IMR-90 (cell line): Measurements from ENCODE around the gene TNK1. TPM values are rescaled to one million over a fixed set of nuclear protein-coding genes. Genes with fewer than 3 reads are reported as not detected.

Experiments
- ATAC-seq: fragments of 200-7000 bp; cut with Tn5 transposase; 2 replicates; pipeline ENCODE4 v1.9.1; 2020; ENCODE audit warnings: low read depth, mild to moderate bottlenecking, moderate library complexity
- BruUV-seq: library from RNA; stranded (reverse); fragments of 400-500 nt; replicated peaks from 2 replicates; lab custom pipeline; 2021; lab: Mats Ljungman, UMichigan
- CTCF ChIA-PET: fragments of 300-600 bp; formaldehyde crosslinking; extraction: SDS; loops from one replicate; lab custom pipeline; 2021; ENCODE audit warnings: antibody characterized with exemption; lab: Yijun Ruan, JAX
- POLR2A ChIA-PET: fragments of 300-600 bp; sonication (Branson Sonifier 250); formaldehyde crosslinking; loops from one replicate; lab custom pipeline; 2022; ENCODE audit warnings: antibody characterized with exemption; ENCODE audit not compliant: unreplicated experiment; lab: Charles Lee
- DNase-seq: peaks from one replicate; pipeline ENCODE4 v3.0.0; 2013
- H2AFZ ChIP-seq: replicated peaks from 2 replicates; pipeline ENCODE3; 2013; ENCODE audit warnings: low read length, mild to moderate bottlenecking; ENCODE audit not compliant: poor library complexity
- H2AK5ac ChIP-seq: 2 replicates; pipeline ENCODE4 v1.6.1; 2013; ENCODE audit warnings: low read depth, low read length, inconsistent platforms
- H2AK9ac ChIP-seq: replicated peaks from 2 replicates; pipeline ENCODE3; 2013; ENCODE audit warnings: mild to moderate bottlenecking, low read depth, low read length, moderate library complexity; ENCODE audit not compliant: poor library complexity
- H2BK120ac ChIP-seq: 2 replicates; pipeline ENCODE4 v1.6.1; 2013; ENCODE audit warnings: low read depth, low read length, inconsistent platforms
- H2BK15ac ChIP-seq: 3 replicates; pipeline ENCODE4 v1.6.1; 2013; ENCODE audit warnings: low read depth, low read length, inconsistent platforms
- H2BK20ac ChIP-seq: 2 replicates; pipeline ENCODE4 v1.6.1; 2013; ENCODE audit warnings: low read depth, mild to moderate bottlenecking, inconsistent platforms, low read length, moderate library complexity
- H2BK5ac ChIP-seq: 2 replicates; pipeline ENCODE4 v1.6.1; 2013; ENCODE audit warnings: mild to moderate bottlenecking, low read depth, low read length, inconsistent platforms; ENCODE audit not compliant: poor library complexity, severe bottlenecking
- H3K14ac ChIP-seq: replicated peaks from 2 replicates; pipeline ENCODE4 v1.6.1; 2013; ENCODE audit warnings: low read depth, low read length, inconsistent platforms
- H3K18ac ChIP-seq: 2 replicates; pipeline ENCODE4 v1.6.1; 2013; ENCODE audit warnings: low read depth, low read length, control low read depth
- H3K23ac ChIP-seq: 2 replicates; pipeline ENCODE4 v1.6.1; 2013; ENCODE audit warnings: low read depth, low read length, inconsistent platforms
- H3K27ac ChIP-seq: 2 replicates; pipeline ENCODE4 v1.5.1; 2013; ENCODE audit warnings: mild to moderate bottlenecking, control low read depth, low read length; ENCODE audit not compliant: insufficient read depth
- H3K27me3 ChIP-seq: 2 replicates; pipeline ENCODE4 v1.6.1; 2013; ENCODE audit warnings: low read length; ENCODE audit not compliant: control insufficient read depth, insufficient read depth
- H3K36me3 ChIP-seq: 2 replicates; pipeline ENCODE4 v1.6.1; 2013; ENCODE audit warnings: low read length, mixed read lengths; ENCODE audit not compliant: control insufficient read depth, insufficient read depth
- H3K4ac ChIP-seq: 2 replicates; pipeline ENCODE4 v1.6.1; 2013; ENCODE audit warnings: low read depth, low read length, inconsistent platforms
- H3K4me1 ChIP-seq: 2 replicates; pipeline ENCODE4 v1.6.1; 2013; ENCODE audit warnings: low read length, mixed read lengths; ENCODE audit not compliant: control insufficient read depth, insufficient read depth
- H3K4me2 ChIP-seq: 2 replicates; pipeline ENCODE4 v1.6.1; 2013; ENCODE audit warnings: low read depth, mild to moderate bottlenecking, control low read depth, low read length, moderate library complexity
- H3K4me3 ChIP-seq: 2 replicates; pipeline ENCODE4 v1.5.1; 2013; ENCODE audit warnings: low read depth, mild to moderate bottlenecking, control low read depth, low read length, moderate library complexity; ENCODE audit not compliant: insufficient read depth
- H3K56ac ChIP-seq: 2 replicates; pipeline ENCODE4 v1.6.1; 2013; ENCODE audit warnings: low read length, inconsistent platforms; ENCODE audit not compliant: insufficient read depth; ENCODE audit errors: extremely low read depth
- H3K79me1 ChIP-seq, 2 experiments: 2 replicates each; pipeline ENCODE4 v1.6.1; 2013; ENCODE audit warnings: low read length in 2 of 2, inconsistent platforms in 1 of 2, low read depth in 1 of 2
- H3K9ac ChIP-seq: 2 replicates; pipeline ENCODE4 v1.6.1; 2013; ENCODE audit warnings: low read depth, low read length, control low read depth
- H3K9me1 ChIP-seq: 2 replicates; pipeline ENCODE4 v1.6.1; 2013; ENCODE audit warnings: low read length, inconsistent platforms; ENCODE audit not compliant: insufficient read depth
- H3K9me3 ChIP-seq: 2 replicates; pipeline ENCODE4 v1.6.1; 2013; ENCODE audit warnings: low read length; ENCODE audit not compliant: control insufficient read depth, insufficient read depth
- H4K20me1 ChIP-seq: 2 replicates; pipeline ENCODE4 v1.6.1; 2013; ENCODE audit warnings: low read length, inconsistent platforms; ENCODE audit not compliant: insufficient read depth
- H4K5ac ChIP-seq: 2 replicates; pipeline ENCODE4 v1.6.1; 2013; ENCODE audit warnings: mild to moderate bottlenecking, low read depth, low read length, control low read depth
- H4K8ac ChIP-seq, 2 experiments: 2 replicates each; pipeline ENCODE4 v1.6.1; 2013; ENCODE audit warnings: low read depth in 2 of 2, low read length in 2 of 2, control low read depth in 1 of 2, inconsistent platforms in 1 of 2
- H4K91ac ChIP-seq: 2 replicates; pipeline ENCODE4 v1.6.1; 2013; ENCODE audit warnings: low read depth, low read length, inconsistent platforms; ENCODE audit not compliant: insufficient read depth
- BHLHE40 ChIP-seq: fragments of 150-350 bp; IDR thresholded peaks from 2 replicates; pipeline ENCODE4 v1.6.1; 2016; ENCODE audit warnings: mild to moderate bottlenecking, low read depth, low read length
- CEBPB ChIP-seq: IDR thresholded peaks from 2 replicates; pipeline ENCODE4 v1.6.1; 2012; ENCODE audit warnings: low read depth, low read length, improper control_type of control experiment
- CHD1 ChIP-seq: IDR thresholded peaks from 2 replicates; pipeline ENCODE4 v1.6.1; 2012; ENCODE audit warnings: low read depth, low read length, improper control_type of control experiment
- FOS ChIP-seq: fragments of 150-350 bp; IDR thresholded peaks from 2 replicates; pipeline ENCODE4 v1.6.1; 2016; ENCODE audit warnings: low read depth, low read length
- MAFK ChIP-seq: IDR thresholded peaks from 2 replicates; pipeline ENCODE4 v1.6.1; 2012; ENCODE audit warnings: low read depth, low read length, improper control_type of control experiment
- MAZ ChIP-seq: IDR thresholded peaks from 2 replicates; pipeline ENCODE4 v1.6.1; 2012; ENCODE audit warnings: low read depth, mild to moderate bottlenecking, low read length, improper control_type of control experiment, moderate library complexity, borderline replicate concordance
- MXI1 ChIP-seq: IDR thresholded peaks from 2 replicates; pipeline ENCODE4 v1.6.1; 2012; ENCODE audit warnings: low read depth, mild to moderate bottlenecking, low read length, moderate library complexity, borderline replicate concordance
- NFE2L2 ChIP-seq: fragments of 150-350 bp; IDR thresholded peaks from 2 replicates; pipeline ENCODE4 v1.6.1; 2016; ENCODE audit warnings: low read depth, mild to moderate bottlenecking, low read length
- POLR2A ChIP-seq: IDR thresholded peaks from 2 replicates; pipeline ENCODE4 v1.6.1; 2012; ENCODE audit warnings: mild to moderate bottlenecking, low read depth, low read length
- RAD21 ChIP-seq: IDR thresholded peaks from 2 replicates; pipeline ENCODE4 v1.6.1; 2012; ENCODE audit warnings: low read length, improper control_type of control experiment
- RCOR1 ChIP-seq: IDR thresholded peaks from 2 replicates; pipeline ENCODE4 v1.6.1; 2012; ENCODE audit warnings: mild to moderate bottlenecking, low read length, improper control_type of control experiment; ENCODE audit not compliant: insufficient replicate concordance
- RFX5 ChIP-seq: IDR thresholded peaks from 2 replicates; pipeline ENCODE4 v1.8.0; 2012; ENCODE audit warnings: low read depth, mild to moderate bottlenecking, low read length, moderate library complexity
- SMC3 ChIP-seq: fragments of 150-350 bp; IDR thresholded peaks from 2 replicates; pipeline ENCODE4 v1.6.1; 2016; ENCODE audit warnings: low read depth, mild to moderate bottlenecking, antibody characterized with exemption, low read length, moderate library complexity
- WGBS, 2 experiments: methylation state at CpG; one replicate each; pipeline versions ENCODE4 v1.1.5 to v1.1.7; 2013; ENCODE audit warnings: missing lambda C conversion rate in 2 of 2; ENCODE audit not compliant: insufficient read length in 1 of 2; ENCODE audit errors: extremely low coverage in 2 of 2; 5-methylcytosine and 5-hydroxymethylcytosine counted together
- dilution Hi-C: fragments of 300-500 bp; cut with HindIII; formaldehyde crosslinking; loops from one replicate; pipeline ENCODE4 v1.14.3; 2018; ENCODE audit warnings: low sequenced_read_pairs; ENCODE audit not compliant: unreplicated experiment
- in situ Hi-C: fragments of 300-500 bp; cut with MboI; formaldehyde crosslinking; loops from 3 replicates; pipeline ENCODE4 v1.14.3; 2019; ENCODE audit warnings: low sequenced_read_pairs, inconsistent platforms, mixed read lengths
- intact Hi-C: fragments of 100-400 bp; cut with micrococcal nuclease; formaldehyde crosslinking; loops from 2 replicates; pipeline ENCODE4 v1.10.0; 2022
- polyA plus RNA-seq, 3 experiments: library from polyadenylated mRNA; depleted of rRNA; stranded (reverse); fragments of >200 nt; gene quantifications; 2 replicates each; pipeline ENCODE4 v1.2.3, GENCODE V29; 2012; ENCODE audit warnings: low replicate concordance in 1 of 3
- total RNA-seq: library from RNA; depleted of rRNA; stranded (reverse); fragments of >200 nt; gene quantifications from 2 replicates; pipeline ENCODE4 v1.2.3, GENCODE V29; 2012
- TF ChIP-seq, protein P1 (sequence below): conservative IDR thresholded peaks from 2 replicates; pipeline ENCODE4 v1.5.1; 2012; ENCODE audit warnings: mild to moderate bottlenecking, low read depth, low read length, improper control_type of control experiment
- TF ChIP-seq, protein P2 (sequence below): fragments of 150-350 bp; IDR thresholded peaks from 2 replicates; pipeline ENCODE4 v1.6.1; 2017; ENCODE audit warnings: mild to moderate bottlenecking, antibody characterized with exemption, low read length, low read depth
- TF ChIP-seq, protein P3 (sequence below): fragments of 150-350 bp; IDR thresholded peaks from 2 replicates; pipeline ENCODE4 v1.6.1; 2016; ENCODE audit warnings: low read depth, mild to moderate bottlenecking, low read length, moderate library complexity, borderline replicate concordance

Gene TNK1
- total and polyA plus RNA-seq, 2 of the 4 experiments (the other 2 are of a cell fraction): 0.44 to 0.54 TPM

DNA sequence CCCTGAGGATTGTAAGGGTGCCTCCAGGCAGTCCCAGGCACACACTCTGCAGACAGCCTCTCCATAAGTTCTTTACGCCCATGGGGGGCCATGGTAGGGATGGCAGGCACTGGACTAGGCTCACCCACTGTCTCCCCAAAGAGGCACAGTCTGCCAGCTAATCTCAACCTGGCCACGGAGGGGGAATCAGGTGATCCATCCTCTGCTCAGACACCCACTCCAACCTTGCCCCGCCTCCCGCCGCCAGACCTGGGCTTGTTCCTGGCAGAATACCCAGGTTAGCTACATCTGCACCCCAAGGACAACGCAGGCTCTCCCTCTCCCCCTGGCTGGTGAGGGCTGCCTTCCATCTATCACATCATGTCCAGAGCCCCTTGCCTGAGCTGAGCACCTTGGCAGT is 28.0 kb downstream of the TNK1 start:
- Histone ChIP-seq H3K56ac (no peak overlapping the region), H3K9ac (no peak overlapping the region), H4K20me1 (peaks cover 7% of the 10 kb centered on the region), H4K91ac (no peak overlapping the region), H3K4me2 (no peak overlapping the region), H3K14ac (no peak overlapping the region), H3K23ac (no peak overlapping the region), H3K36me3 (peaks cover 29% of the 10 kb centered on the region), H3K27me3 (no peaks in the 10 kb centered on the region), H4K5ac (no peak overlapping the region), H2BK5ac (no peak overlapping the region), H4K8ac (no peak overlapping the region), H2BK120ac (no peak overlapping the region), H3K27ac (no peak overlapping the region), H3K4me3 (no peak overlapping the region), H2AFZ (no peak overlapping the region), H2AK5ac (no peak overlapping the region), H2BK15ac (no peak overlapping the region), H3K9me1 (peaks cover 4% of the 10 kb centered on the region; the same call in 1 of the 2 replicates), H3K4me1 (peaks cover 8% of the 10 kb centered on the region), H3K4ac (no peak overlapping the region), H3K18ac (no peak overlapping the region), H2AK9ac (no peak overlapping the region), H2BK20ac (no peak overlapping the region), H3K9me3 (no peaks in the 10 kb centered on the region), H3K79me1 (peaks cover 0 to 33% of the 10 kb centered on the region in 2 experiments; a peak in 3 of 4 replicates)
- in situ Hi-C loops: no loop called here
- dilution Hi-C loops: no loop called here
- 100% methylated on average over 1 of the region's 6 CpGs; no CpG with 5 or more reads in 1 of the 2 experiments for WGBS, 2 experiments
- intact Hi-C loops: no loop called here
- BruUV-seq: no TSS peak
- DNase-seq (no peak), ATAC-seq (no peak)
- ChIA-PET POLR2A (no interaction called here), CTCF (no interaction called here)
- TF ChIP-seq MAFK (no peak), POLR2A (no peak), RAD21 (no peak), MXI1 (no peak), BHLHE40 (no peak), CEBPB (no peak), RCOR1 (no peak), SMC3 (no peak), RFX5 (no peak), CHD1 (no peak), MAZ (no peak), FOS (no peak), NFE2L2 (no peak)
- TF ChIP-seq, protein P1, sequence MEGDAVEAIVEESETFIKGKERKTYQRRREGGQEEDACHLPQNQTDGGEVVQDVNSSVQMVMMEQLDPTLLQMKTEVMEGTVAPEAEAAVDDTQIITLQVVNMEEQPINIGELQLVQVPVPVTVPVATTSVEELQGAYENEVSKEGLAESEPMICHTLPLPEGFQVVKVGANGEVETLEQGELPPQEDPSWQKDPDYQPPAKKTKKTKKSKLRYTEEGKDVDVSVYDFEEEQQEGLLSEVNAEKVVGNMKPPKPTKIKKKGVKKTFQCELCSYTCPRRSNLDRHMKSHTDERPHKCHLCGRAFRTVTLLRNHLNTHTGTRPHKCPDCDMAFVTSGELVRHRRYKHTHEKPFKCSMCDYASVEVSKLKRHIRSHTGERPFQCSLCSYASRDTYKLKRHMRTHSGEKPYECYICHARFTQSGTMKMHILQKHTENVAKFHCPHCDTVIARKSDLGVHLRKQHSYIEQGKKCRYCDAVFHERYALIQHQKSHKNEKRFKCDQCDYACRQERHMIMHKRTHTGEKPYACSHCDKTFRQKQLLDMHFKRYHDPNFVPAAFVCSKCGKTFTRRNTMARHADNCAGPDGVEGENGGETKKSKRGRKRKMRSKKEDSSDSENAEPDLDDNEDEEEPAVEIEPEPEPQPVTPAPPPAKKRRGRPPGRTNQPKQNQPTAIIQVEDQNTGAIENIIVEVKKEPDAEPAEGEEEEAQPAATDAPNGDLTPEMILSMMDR: no peak
- TF ChIP-seq, protein P2, sequence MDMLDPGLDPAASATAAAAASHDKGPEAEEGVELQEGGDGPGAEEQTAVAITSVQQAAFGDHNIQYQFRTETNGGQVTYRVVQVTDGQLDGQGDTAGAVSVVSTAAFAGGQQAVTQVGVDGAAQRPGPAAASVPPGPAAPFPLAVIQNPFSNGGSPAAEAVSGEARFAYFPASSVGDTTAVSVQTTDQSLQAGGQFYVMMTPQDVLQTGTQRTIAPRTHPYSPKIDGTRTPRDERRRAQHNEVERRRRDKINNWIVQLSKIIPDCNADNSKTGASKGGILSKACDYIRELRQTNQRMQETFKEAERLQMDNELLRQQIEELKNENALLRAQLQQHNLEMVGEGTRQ: no peak
- TF ChIP-seq, protein P3, sequence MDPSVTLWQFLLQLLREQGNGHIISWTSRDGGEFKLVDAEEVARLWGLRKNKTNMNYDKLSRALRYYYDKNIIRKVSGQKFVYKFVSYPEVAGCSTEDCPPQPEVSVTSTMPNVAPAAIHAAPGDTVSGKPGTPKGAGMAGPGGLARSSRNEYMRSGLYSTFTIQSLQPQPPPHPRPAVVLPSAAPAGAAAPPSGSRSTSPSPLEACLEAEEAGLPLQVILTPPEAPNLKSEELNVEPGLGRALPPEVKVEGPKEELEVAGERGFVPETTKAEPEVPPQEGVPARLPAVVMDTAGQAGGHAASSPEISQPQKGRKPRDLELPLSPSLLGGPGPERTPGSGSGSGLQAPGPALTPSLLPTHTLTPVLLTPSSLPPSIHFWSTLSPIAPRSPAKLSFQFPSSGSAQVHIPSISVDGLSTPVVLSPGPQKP: no peak
